SK-N-SH (cell line): ENCODE measurements around the gene KCTD21. TPM values are rescaled to one million over a fixed set of nuclear protein-coding genes. Genes with fewer than 3 reads are reported as not detected.

Experiments
- CTCF ChIA-PET: fragments of 300-600, 350-600 bp; formaldehyde crosslinking; extraction: SDS; loops from one replicate; lab custom pipeline; 2021; lab: Yijun Ruan, JAX
- POLR2A ChIA-PET: fragments of 350-600 bp; sonication (Branson Sonifier 250); formaldehyde crosslinking; extraction: SDS; loops from one replicate; lab custom pipeline; 2020; ENCODE audit warnings: antibody characterized with exemption, inconsistent platforms; lab: Yijun Ruan, JAX
- DNase-seq: peaks from one replicate; pipeline ENCODE4 v3.0.0; 2012
- H2AFZ ChIP-seq: fragments of 200-600 bp; sonication (generic); 2 replicates; pipeline ENCODE4 v1.8.1; 2016; ENCODE audit warnings: antibody characterized with exemption, mild to moderate bottlenecking, low read depth
- H3F3A ChIP-seq: fragments of 200-600 bp; sonication (generic); replicated peaks from 2 replicates; pipeline ENCODE3; 2016; ENCODE audit warnings: antibody characterized with exemption, mild to moderate bottlenecking; ENCODE audit not compliant: insufficient read depth
- H3K27ac ChIP-seq, 2 experiments: fragments of 200-500 bp in 1 of 2; fragments of 200-600 bp in 1 of 2; sonication (Bioruptor generic) in 1 of 2; sonication (generic), shearing (Covaris generic) in 1 of 2; 2 replicates each; pipeline versions ENCODE4 v1.5.1 to v1.6.1; 2014 to 2016; ENCODE audit warnings: low read depth in 2 of 2, inconsistent platforms in 1 of 2, low read length in 1 of 2, mild to moderate bottlenecking in 1 of 2, mixed read lengths in 1 of 2
- H3K27me3 ChIP-seq: fragments of 200-600 bp; sonication (generic), shearing (Covaris generic); 2 replicates; pipeline ENCODE4 v1.6.1; 2016; ENCODE audit warnings: mixed run types; ENCODE audit not compliant: insufficient read depth
- H3K36me3 ChIP-seq, 2 experiments: fragments of 200-500 bp in 1 of 2; fragments of 200-600 bp in 1 of 2; sonication (Bioruptor generic) in 1 of 2; sonication (generic) in 1 of 2; replicated peaks in 1 of 2; 2 replicates each; pipeline versions ENCODE3 to v1.5.1; 2014 to 2016; ENCODE audit warnings: low read length in 1 of 2, mild to moderate bottlenecking in 1 of 2; ENCODE audit not compliant: insufficient read depth in 2 of 2, control insufficient read depth in 1 of 2
- H3K4me1 ChIP-seq, 2 experiments: fragments of 200-500 bp in 1 of 2; fragments of 200-600 bp in 1 of 2; sonication (Bioruptor generic) in 1 of 2; sonication (generic), shearing (Covaris generic) in 1 of 2; 2 replicates each; pipeline versions ENCODE4 v1.5.1 to v1.6.1; 2014 to 2016; ENCODE audit warnings: low read depth in 1 of 2, low read length in 1 of 2, mixed run types in 1 of 2; ENCODE audit not compliant: insufficient read depth in 2 of 2, control insufficient read depth in 1 of 2
- H3K4me2 ChIP-seq: fragments of 200-600 bp; sonication (generic), shearing (Covaris generic); 2 replicates; pipeline ENCODE4 v1.6.1; 2017; ENCODE audit warnings: mixed run types
- H3K4me3 ChIP-seq, 2 experiments: fragments of 200-500 bp in 1 of 2; fragments of 200-600 bp in 1 of 2; sonication (Bioruptor generic) in 1 of 2; sonication (generic), shearing (Covaris generic) in 1 of 2; 2 replicates each; pipeline versions ENCODE4 v1.5.1 to v1.8.1; 2014 to 2016; ENCODE audit warnings: low read depth in 2 of 2, inconsistent platforms in 1 of 2, low read length in 1 of 2, mild to moderate bottlenecking in 1 of 2, mixed read lengths in 1 of 2, moderate library complexity in 1 of 2
- H3K79me2 ChIP-seq: fragments of 200-600 bp; sonication (generic); 2 replicates; pipeline ENCODE4 v1.8.1; 2017; ENCODE audit warnings: mild to moderate bottlenecking; ENCODE audit not compliant: insufficient read depth
- H3K9ac ChIP-seq: fragments of 200-600 bp; sonication (generic); 2 replicates; pipeline ENCODE4 v1.6.1; 2017; ENCODE audit warnings: mixed run types
- H3K9me2 ChIP-seq: fragments of 200-600 bp; sonication (generic); 2 replicates; pipeline ENCODE4 v1.6.1; 2017; ENCODE audit warnings: mixed run types
- H3K9me3 ChIP-seq: fragments of 200-600 bp; sonication (generic); 2 replicates; pipeline ENCODE4 v1.6.1; 2017; ENCODE audit warnings: mixed run types, mild to moderate bottlenecking, moderate library complexity
- H4K20me1 ChIP-seq: fragments of 200-600 bp; sonication (generic); 2 replicates; pipeline ENCODE4 v1.6.1; 2017; ENCODE audit warnings: mild to moderate bottlenecking, mixed run types; ENCODE audit not compliant: insufficient read depth
- EP300 ChIP-seq, 2 experiments: IDR thresholded peaks; 2 replicates each; pipeline versions ENCODE4 v1.4.0 to v1.6.1; 2012; ENCODE audit warnings: borderline replicate concordance in 1 of 2, low read depth in 1 of 2, low read length in 1 of 2
- EZH2phosphoT487 ChIP-seq: fragments of 200-600 bp; sonication (generic); IDR thresholded peaks from 2 replicates; pipeline ENCODE4 v1.6.1; 2017; ENCODE audit warnings: low read depth, mixed run types, mild to moderate bottlenecking, antibody characterized with exemption, moderate library complexity, borderline replicate concordance
- FOXM1 ChIP-seq: IDR thresholded peaks from 2 replicates; pipeline ENCODE4 v1.4.0; 2012; ENCODE audit warnings: low read depth, mild to moderate bottlenecking
- NRF1 ChIP-seq: IDR thresholded peaks from 2 replicates; pipeline ENCODE4 v1.6.1; 2012; ENCODE audit warnings: low read depth, mild to moderate bottlenecking, low read length
- REST ChIP-seq: IDR thresholded peaks from 2 replicates; pipeline ENCODE4 v1.6.1; 2012; ENCODE audit warnings: mild to moderate bottlenecking, low read depth, low read length, moderate library complexity
- TCF12 ChIP-seq: IDR thresholded peaks from 2 replicates; pipeline ENCODE4 v1.4.0; 2012
- ZBTB33 ChIP-seq: IDR thresholded peaks from 2 replicates; pipeline ENCODE4 v1.4.0; 2012; ENCODE audit warnings: low read depth, borderline replicate concordance
- WGBS: methylation state at CpG from one replicate; pipeline ENCODE4 v1.1.6; 2017; ENCODE audit warnings: low lambda C conversion rate; 5-methylcytosine and 5-hydroxymethylcytosine counted together
- polyA plus RNA-seq, 3 experiments: library from polyadenylated mRNA; depleted of rRNA; stranded (reverse); fragments of >200 nt; gene quantifications; 2 replicates each; pipeline ENCODE4 v1.2.3, GENCODE V29; 2012

The KCTD21 gene
- polyA plus RNA-seq, 1 of the 3 experiments (the other 2 are of a cell fraction) = 5.0 TPM

- DNase-seq = no peak
- CTCF ChIA-PET = interaction anchor here (5.1 kb wide), 1 partner anchor 14 kb away, joined by 16 read pairs; no protein-coding TSS in a partner anchor
Measured at GRCh38 chr11:78213526-78214330, 25.3 kb upstream of the KCTD21 start.

More at GRCh38 chr11:78213526-78214330, 25.3 kb upstream of the KCTD21 start:
- Histone ChIP-seq H3K9ac (no peak overlapping the region), H3K9me2 (no peaks in the 10 kb centered on the region), H2AFZ (no peak overlapping the region), H3K9me3 (no peaks in the 10 kb centered on the region), H3K27me3 (no peaks in the 10 kb centered on the region), H3K27ac (no peak overlapping the region), H3F3A (no peaks in the 10 kb centered on the region), H3K36me3 (peaks cover 30 to 44% of the 10 kb centered on the region in 2 experiments), H3K4me1 (peaks cover 0 to 3% of the 10 kb centered on the region in 2 experiments; a peak in 1 of 4 replicates), H3K4me2 (no peak overlapping the region), H4K20me1 (peaks cover 6% of the 10 kb centered on the region; the same call in 1 of the 2 replicates), H3K4me3 (no peak overlapping the region), H3K79me2 (peaks cover 26% of the 10 kb centered on the region)
- POLR2A ChIA-PET = interaction anchor here (0.7 kb wide), 1 partner anchor 20 kb away, joined by 3 read pairs; no protein-coding TSS in a partner anchor
- TF ChIP-seq REST = no peak
- no peak for TF ChIP-seq FOXM1
- no peak for TF ChIP-seq NRF1
- no peak for TF ChIP-seq EP300 (IDR thresholded peaks at IDR 0.05; ENCODE audit: borderline replicate concordance in 1 of 2, low read depth in 1 of 2, low read length in 1 of 2)
- TF ChIP-seq TCF12 = no peak
- TF ChIP-seq EZH2phosphoT487 = no peak
- TF ChIP-seq ZBTB33 = no peak
- 92% methylated on average over 8 of the region's 8 CpGs for WGBS
